IMR-90 (cell line): ENCODE results near the gene AUTS2. TPM values are rescaled to one million over a fixed set of nuclear protein-coding genes. Genes with fewer than 3 reads are reported as not detected.

Source experiments
- ATAC-seq: fragments of 200-7000 bp; cut with Tn5 transposase; 2 replicates; pipeline ENCODE4 v1.9.1; 2020; ENCODE audit warnings: low read depth, mild to moderate bottlenecking, moderate library complexity
- BruUV-seq: library from RNA; stranded (reverse); fragments of 400-500 nt; replicated peaks from 2 replicates; lab custom pipeline; 2021; lab: Mats Ljungman, UMichigan
- CTCF ChIA-PET: fragments of 300-600 bp; formaldehyde crosslinking; extraction: SDS; loops from one replicate; lab custom pipeline; 2021; ENCODE audit warnings: antibody characterized with exemption; lab: Yijun Ruan, JAX
- POLR2A ChIA-PET: fragments of 300-600 bp; sonication (Branson Sonifier 250); formaldehyde crosslinking; loops from one replicate; lab custom pipeline; 2022; ENCODE audit warnings: antibody characterized with exemption; ENCODE audit not compliant: unreplicated experiment; lab: Charles Lee
- DNase-seq: peaks from one replicate; pipeline ENCODE4 v3.0.0; 2013
- H2AFZ ChIP-seq: replicated peaks from 2 replicates; pipeline ENCODE3; 2013; ENCODE audit warnings: low read length, mild to moderate bottlenecking; ENCODE audit not compliant: poor library complexity
- H2AK5ac ChIP-seq: 2 replicates; pipeline ENCODE4 v1.6.1; 2013; ENCODE audit warnings: low read depth, low read length, inconsistent platforms
- H2AK9ac ChIP-seq: replicated peaks from 2 replicates; pipeline ENCODE3; 2013; ENCODE audit warnings: mild to moderate bottlenecking, low read depth, low read length, moderate library complexity; ENCODE audit not compliant: poor library complexity
- H2BK120ac ChIP-seq: 2 replicates; pipeline ENCODE4 v1.6.1; 2013; ENCODE audit warnings: low read depth, low read length, inconsistent platforms
- H2BK15ac ChIP-seq: 3 replicates; pipeline ENCODE4 v1.6.1; 2013; ENCODE audit warnings: low read depth, low read length, inconsistent platforms
- H2BK20ac ChIP-seq: 2 replicates; pipeline ENCODE4 v1.6.1; 2013; ENCODE audit warnings: low read depth, mild to moderate bottlenecking, inconsistent platforms, low read length, moderate library complexity
- H2BK5ac ChIP-seq: 2 replicates; pipeline ENCODE4 v1.6.1; 2013; ENCODE audit warnings: mild to moderate bottlenecking, low read depth, low read length, inconsistent platforms; ENCODE audit not compliant: poor library complexity, severe bottlenecking
- H3K14ac ChIP-seq: replicated peaks from 2 replicates; pipeline ENCODE4 v1.6.1; 2013; ENCODE audit warnings: low read depth, low read length, inconsistent platforms
- H3K18ac ChIP-seq: 2 replicates; pipeline ENCODE4 v1.6.1; 2013; ENCODE audit warnings: low read depth, low read length, control low read depth
- H3K23ac ChIP-seq: 2 replicates; pipeline ENCODE4 v1.6.1; 2013; ENCODE audit warnings: low read depth, low read length, inconsistent platforms
- H3K27ac ChIP-seq: 2 replicates; pipeline ENCODE4 v1.5.1; 2013; ENCODE audit warnings: mild to moderate bottlenecking, control low read depth, low read length; ENCODE audit not compliant: insufficient read depth
- H3K27me3 ChIP-seq: 2 replicates; pipeline ENCODE4 v1.6.1; 2013; ENCODE audit warnings: low read length; ENCODE audit not compliant: control insufficient read depth, insufficient read depth
- H3K36me3 ChIP-seq: 2 replicates; pipeline ENCODE4 v1.6.1; 2013; ENCODE audit warnings: low read length, mixed read lengths; ENCODE audit not compliant: control insufficient read depth, insufficient read depth
- H3K4ac ChIP-seq: 2 replicates; pipeline ENCODE4 v1.6.1; 2013; ENCODE audit warnings: low read depth, low read length, inconsistent platforms
- H3K4me1 ChIP-seq: 2 replicates; pipeline ENCODE4 v1.6.1; 2013; ENCODE audit warnings: low read length, mixed read lengths; ENCODE audit not compliant: control insufficient read depth, insufficient read depth
- H3K4me2 ChIP-seq: 2 replicates; pipeline ENCODE4 v1.6.1; 2013; ENCODE audit warnings: low read depth, mild to moderate bottlenecking, control low read depth, low read length, moderate library complexity
- H3K4me3 ChIP-seq: 2 replicates; pipeline ENCODE4 v1.5.1; 2013; ENCODE audit warnings: low read depth, mild to moderate bottlenecking, control low read depth, low read length, moderate library complexity; ENCODE audit not compliant: insufficient read depth
- H3K56ac ChIP-seq: 2 replicates; pipeline ENCODE4 v1.6.1; 2013; ENCODE audit warnings: low read length, inconsistent platforms; ENCODE audit not compliant: insufficient read depth; ENCODE audit errors: extremely low read depth
- H3K79me1 ChIP-seq, 2 experiments: 2 replicates each; pipeline ENCODE4 v1.6.1; 2013; ENCODE audit warnings: low read length in 2 of 2, inconsistent platforms in 1 of 2, low read depth in 1 of 2
- H3K9ac ChIP-seq: 2 replicates; pipeline ENCODE4 v1.6.1; 2013; ENCODE audit warnings: low read depth, low read length, control low read depth
- H3K9me1 ChIP-seq: 2 replicates; pipeline ENCODE4 v1.6.1; 2013; ENCODE audit warnings: low read length, inconsistent platforms; ENCODE audit not compliant: insufficient read depth
- H3K9me3 ChIP-seq: 2 replicates; pipeline ENCODE4 v1.6.1; 2013; ENCODE audit warnings: low read length; ENCODE audit not compliant: control insufficient read depth, insufficient read depth
- H4K20me1 ChIP-seq: 2 replicates; pipeline ENCODE4 v1.6.1; 2013; ENCODE audit warnings: low read length, inconsistent platforms; ENCODE audit not compliant: insufficient read depth
- H4K5ac ChIP-seq: 2 replicates; pipeline ENCODE4 v1.6.1; 2013; ENCODE audit warnings: mild to moderate bottlenecking, low read depth, low read length, control low read depth
- H4K8ac ChIP-seq, 2 experiments: 2 replicates each; pipeline ENCODE4 v1.6.1; 2013; ENCODE audit warnings: low read depth in 2 of 2, low read length in 2 of 2, control low read depth in 1 of 2, inconsistent platforms in 1 of 2
- H4K91ac ChIP-seq: 2 replicates; pipeline ENCODE4 v1.6.1; 2013; ENCODE audit warnings: low read depth, low read length, inconsistent platforms; ENCODE audit not compliant: insufficient read depth
- BHLHE40 ChIP-seq: fragments of 150-350 bp; IDR thresholded peaks from 2 replicates; pipeline ENCODE4 v1.6.1; 2016; ENCODE audit warnings: mild to moderate bottlenecking, low read depth, low read length
- CEBPB ChIP-seq: IDR thresholded peaks from 2 replicates; pipeline ENCODE4 v1.6.1; 2012; ENCODE audit warnings: low read depth, low read length, improper control_type of control experiment
- CTCF ChIP-seq: conservative IDR thresholded peaks from 2 replicates; pipeline ENCODE4 v1.5.1; 2012; ENCODE audit warnings: mild to moderate bottlenecking, low read depth, low read length, improper control_type of control experiment
- FOS ChIP-seq: fragments of 150-350 bp; IDR thresholded peaks from 2 replicates; pipeline ENCODE4 v1.6.1; 2016; ENCODE audit warnings: low read depth, low read length
- MAFK ChIP-seq: IDR thresholded peaks from 2 replicates; pipeline ENCODE4 v1.6.1; 2012; ENCODE audit warnings: low read depth, low read length, improper control_type of control experiment
- MXI1 ChIP-seq: IDR thresholded peaks from 2 replicates; pipeline ENCODE4 v1.6.1; 2012; ENCODE audit warnings: low read depth, mild to moderate bottlenecking, low read length, moderate library complexity, borderline replicate concordance
- NFE2L2 ChIP-seq: fragments of 150-350 bp; IDR thresholded peaks from 2 replicates; pipeline ENCODE4 v1.6.1; 2016; ENCODE audit warnings: low read depth, mild to moderate bottlenecking, low read length
- POLR2A ChIP-seq: IDR thresholded peaks from 2 replicates; pipeline ENCODE4 v1.6.1; 2012; ENCODE audit warnings: mild to moderate bottlenecking, low read depth, low read length
- RCOR1 ChIP-seq: IDR thresholded peaks from 2 replicates; pipeline ENCODE4 v1.6.1; 2012; ENCODE audit warnings: mild to moderate bottlenecking, low read length, improper control_type of control experiment; ENCODE audit not compliant: insufficient replicate concordance
- RFX5 ChIP-seq: IDR thresholded peaks from 2 replicates; pipeline ENCODE4 v1.8.0; 2012; ENCODE audit warnings: low read depth, mild to moderate bottlenecking, low read length, moderate library complexity
- SMC3 ChIP-seq: fragments of 150-350 bp; IDR thresholded peaks from 2 replicates; pipeline ENCODE4 v1.6.1; 2016; ENCODE audit warnings: low read depth, mild to moderate bottlenecking, antibody characterized with exemption, low read length, moderate library complexity
- USF2 ChIP-seq: fragments of 150-350 bp; IDR thresholded peaks from 2 replicates; pipeline ENCODE4 v1.6.1; 2017; ENCODE audit warnings: mild to moderate bottlenecking, antibody characterized with exemption, low read length, low read depth
- WGBS, 2 experiments: methylation state at CpG; one replicate each; pipeline versions ENCODE4 v1.1.5 to v1.1.7; 2013; ENCODE audit warnings: missing lambda C conversion rate in 2 of 2; ENCODE audit not compliant: insufficient read length in 1 of 2; ENCODE audit errors: extremely low coverage in 2 of 2; 5-methylcytosine and 5-hydroxymethylcytosine counted together
- dilution Hi-C: fragments of 300-500 bp; cut with HindIII; formaldehyde crosslinking; loops from one replicate; pipeline ENCODE4 v1.14.3; 2018; ENCODE audit warnings: low sequenced_read_pairs; ENCODE audit not compliant: unreplicated experiment
- in situ Hi-C: fragments of 300-500 bp; cut with MboI; formaldehyde crosslinking; loops from 3 replicates; pipeline ENCODE4 v1.14.3; 2019; ENCODE audit warnings: low sequenced_read_pairs, inconsistent platforms, mixed read lengths
- intact Hi-C: fragments of 100-400 bp; cut with micrococcal nuclease; formaldehyde crosslinking; loops from 2 replicates; pipeline ENCODE4 v1.10.0; 2022
- polyA plus RNA-seq, 3 experiments: library from polyadenylated mRNA; depleted of rRNA; stranded (reverse); fragments of >200 nt; gene quantifications; 2 replicates each; pipeline ENCODE4 v1.2.3, GENCODE V29; 2012; ENCODE audit warnings: low replicate concordance in 1 of 3
- total RNA-seq: library from RNA; depleted of rRNA; stranded (reverse); fragments of >200 nt; gene quantifications from 2 replicates; pipeline ENCODE4 v1.2.3, GENCODE V29; 2012

Gene AUTS2
- total and polyA plus RNA-seq, 2 of the 4 experiments (the other 2 are of a cell fraction), result 0.90 to 3.0 TPM

- Histone ChIP-seq H4K91ac (no peak overlapping the region), H3K18ac (no peak overlapping the region), H2AK9ac (no peak overlapping the region), H3K79me1 (no peaks in the 10 kb centered on the region), H3K23ac (no peak overlapping the region), H3K9me1 (no peaks in the 10 kb centered on the region), H4K8ac (no peak overlapping the region), H3K27me3 (no peaks in the 10 kb centered on the region), H3K56ac (no peak overlapping the region), H3K4me1 (no peaks in the 10 kb centered on the region), H3K4me3 (no peak overlapping the region), H2BK20ac (no peak overlapping the region), H3K4me2 (no peak overlapping the region), H3K4ac (no peak overlapping the region), H4K5ac (no peak overlapping the region), H2BK5ac (no peak overlapping the region), H2BK120ac (no peak overlapping the region), H3K9me3 (no peaks in the 10 kb centered on the region), H3K14ac (no peak overlapping the region), H2BK15ac (no peak overlapping the region), H4K20me1 (no peaks in the 10 kb centered on the region), H2AK5ac (no peak overlapping the region), H2AFZ (no peak overlapping the region), H3K36me3 (no peaks in the 10 kb centered on the region), H3K9ac (no peak overlapping the region), H3K27ac (no peak overlapping the region)
- intact Hi-C loops, result no loop called here
- CTCF ChIA-PET, result no interaction called here
- ATAC-seq (no peak), DNase-seq (no peak)
- in situ Hi-C loops, result no loop called here
- no CpG with 5 or more reads among the region's 4 CpGs for WGBS, 2 experiments
- no TSS peak for BruUV-seq
- POLR2A ChIA-PET, result no interaction called here
- dilution Hi-C loops, result no loop called here
- TF ChIP-seq CTCF, result no peak
- TF ChIP-seq RFX5, result no peak
- TF ChIP-seq USF2, result no peak
- TF ChIP-seq FOS, result no peak
- TF ChIP-seq BHLHE40, result no peak
- no peak for TF ChIP-seq NFE2L2
- no peak for TF ChIP-seq MAFK
- TF ChIP-seq CEBPB, result no peak
- no peak for TF ChIP-seq POLR2A
- no peak for TF ChIP-seq MXI1
- no peak for TF ChIP-seq RCOR1
- TF ChIP-seq SMC3, result no peak
Observed at GRCh38 chr7:70565721-70566370, 967.6 kb downstream of the AUTS2 start.
